H1 (cell line): ENCODE measurements around the gene RIMBP2. TPM values are rescaled to one million over a fixed set of nuclear protein-coding genes. Genes with fewer than 3 reads are reported as not detected.

Experiments
- CBX5 ChIP-seq: fragments of 300-800, 300-1000 bp; sonication (generic); IDR thresholded peaks from 2 replicates; pipeline ENCODE4 v1.7.1; 2016; ENCODE audit warnings: antibody characterized with exemption, low read length, low read depth
- FOSL1 ChIP-seq: IDR thresholded peaks from 2 replicates; pipeline ENCODE4 v1.6.1; 2011; ENCODE audit warnings: mild to moderate bottlenecking, low read depth, low read length, moderate library complexity; ENCODE audit not compliant: insufficient read depth
- GTF2F1 ChIP-seq: IDR thresholded peaks from 2 replicates; pipeline ENCODE4 v1.6.1; 2012; ENCODE audit warnings: low read depth, low read length, improper control_type of control experiment, borderline replicate concordance
- RFX5 ChIP-seq: IDR thresholded peaks from 2 replicates; pipeline ENCODE4 v1.6.1; 2011; ENCODE audit warnings: low read depth, low read length, improper control_type of control experiment, borderline replicate concordance
- SRF ChIP-seq: IDR thresholded peaks from 2 replicates; pipeline ENCODE4 v1.6.1; 2011; ENCODE audit warnings: mild to moderate bottlenecking, low read depth, low read length, moderate library complexity
- YY1 ChIP-seq: IDR thresholded peaks from 2 replicates; pipeline ENCODE4 v1.6.1; 2011; ENCODE audit warnings: low read depth, mild to moderate bottlenecking, low read length
- polyA plus RNA-seq, 7 experiments: library from polyadenylated mRNA; depleted of rRNA in 3 of 7; stranded (reverse) in 5 of 7; unstranded in 2 of 7; fragments of >200 nt in 5 of 7; fragments of 200-250 nt in 2 of 7; gene quantifications; 1 replicate in 5 of 7; 2 replicates in 1 of 7; 4 replicates in 1 of 7; pipeline versions ENCODE4 v1.2.1 to v1.2.3, GENCODE V29; 2011 to 2013; ENCODE audit warnings: missing spikeins in 2 of 7, mixed read lengths in 2 of 7
- total RNA-seq: library from RNA; stranded (reverse); fragmentation: NEBNext Ultra II Directional; extraction: Animal tissue kit (Norgen Biotek cat#: 25700); gene quantifications from 2 replicates; pipeline ENCODE4 v1.2.1, GENCODE V29; 2021

Gene RIMBP2
- total and polyA plus RNA-seq, 2 of the 8 experiments (the other 6 are each of a cell fraction or from before 2014, with no cell fraction given), result 0.18 to 0.65 TPM

DNA sequence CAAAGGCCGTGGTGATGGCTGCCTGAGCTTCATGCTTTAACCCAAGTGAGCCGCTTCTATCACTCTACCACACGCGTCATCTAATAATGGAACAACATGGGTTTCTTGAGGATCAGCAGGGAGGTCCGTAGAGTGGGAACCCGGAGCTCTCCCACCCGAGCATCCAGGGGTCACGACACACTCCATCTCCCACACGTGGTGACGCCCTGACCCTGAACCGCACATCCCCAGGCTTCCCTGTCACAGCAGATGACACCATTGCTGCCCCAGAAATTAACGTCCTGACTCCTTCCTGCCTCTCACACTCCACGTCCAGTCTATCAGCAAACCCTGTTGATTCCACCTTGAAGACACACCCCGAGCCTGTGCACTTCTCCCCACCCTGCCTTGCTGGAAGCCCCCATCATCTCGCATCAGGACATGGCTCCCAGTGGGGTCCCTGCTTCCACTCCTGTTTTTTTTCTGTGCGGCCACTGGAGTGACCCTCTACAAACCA lies 215.2 kb downstream of the RIMBP2 start (continued):
- TF ChIP-seq FOSL1 (no peak), RFX5 (no peak), SRF (no peak), CBX5 (no peak), GTF2F1 (no peak), YY1 (no peak)
